Progenitor cell of endocrine pancreas (in vitro differentiated cells): ENCODE data around the gene IZUMO4. TPM values are rescaled to one million over a fixed set of nuclear protein-coding genes. Genes with fewer than 3 reads are reported as not detected.

Source experiments
- DNase-seq: peaks from one replicate; pipeline ENCODE4 v3.0.0; 2021; ENCODE audit warnings: low spot score; ENCODE audit not compliant: unreplicated experiment
- H3K27ac Mint-ChIP-seq: 2 replicates; pipeline ENCODE4 v1.8.0; 2021; ENCODE audit warnings: mild to moderate bottlenecking, moderate library complexity, mixed read lengths
- H3K27me3 Mint-ChIP-seq: 2 replicates; pipeline ENCODE4 v1.8.0; 2021; ENCODE audit warnings: mixed read lengths
- H3K36me3 Mint-ChIP-seq: 2 replicates; pipeline ENCODE4 v1.8.0; 2022; ENCODE audit warnings: mixed read lengths; ENCODE audit not compliant: insufficient read depth
- H3K4me1 Mint-ChIP-seq: 2 replicates; pipeline ENCODE4 v1.8.0; 2021; ENCODE audit warnings: low read depth, mixed read lengths
- H3K4me3 Mint-ChIP-seq: 2 replicates; pipeline ENCODE4 v1.8.0; 2021; ENCODE audit warnings: low read depth, mild to moderate bottlenecking, moderate library complexity, mixed read lengths
- H3K9me3 Mint-ChIP-seq: 2 replicates; pipeline ENCODE4 v1.8.0; 2021; ENCODE audit warnings: low read depth, mixed read lengths
- CTCF ChIP-seq: fragments of 200-600 bp; sonication (generic); IDR thresholded peaks from one replicate; pipeline ENCODE4 v1.5.0; 2021; ENCODE audit warnings: antibody characterized with exemption, mild to moderate bottlenecking; ENCODE audit not compliant: unreplicated experiment
- total RNA-seq: library from RNA; stranded (reverse); gene quantifications from 2 replicates; pipeline ENCODE4 v1.2.1, GENCODE V29; 2021

IZUMO4 gene
- total RNA-seq, 1 donor from 2014 or later, result 16.5 TPM

DNA sequence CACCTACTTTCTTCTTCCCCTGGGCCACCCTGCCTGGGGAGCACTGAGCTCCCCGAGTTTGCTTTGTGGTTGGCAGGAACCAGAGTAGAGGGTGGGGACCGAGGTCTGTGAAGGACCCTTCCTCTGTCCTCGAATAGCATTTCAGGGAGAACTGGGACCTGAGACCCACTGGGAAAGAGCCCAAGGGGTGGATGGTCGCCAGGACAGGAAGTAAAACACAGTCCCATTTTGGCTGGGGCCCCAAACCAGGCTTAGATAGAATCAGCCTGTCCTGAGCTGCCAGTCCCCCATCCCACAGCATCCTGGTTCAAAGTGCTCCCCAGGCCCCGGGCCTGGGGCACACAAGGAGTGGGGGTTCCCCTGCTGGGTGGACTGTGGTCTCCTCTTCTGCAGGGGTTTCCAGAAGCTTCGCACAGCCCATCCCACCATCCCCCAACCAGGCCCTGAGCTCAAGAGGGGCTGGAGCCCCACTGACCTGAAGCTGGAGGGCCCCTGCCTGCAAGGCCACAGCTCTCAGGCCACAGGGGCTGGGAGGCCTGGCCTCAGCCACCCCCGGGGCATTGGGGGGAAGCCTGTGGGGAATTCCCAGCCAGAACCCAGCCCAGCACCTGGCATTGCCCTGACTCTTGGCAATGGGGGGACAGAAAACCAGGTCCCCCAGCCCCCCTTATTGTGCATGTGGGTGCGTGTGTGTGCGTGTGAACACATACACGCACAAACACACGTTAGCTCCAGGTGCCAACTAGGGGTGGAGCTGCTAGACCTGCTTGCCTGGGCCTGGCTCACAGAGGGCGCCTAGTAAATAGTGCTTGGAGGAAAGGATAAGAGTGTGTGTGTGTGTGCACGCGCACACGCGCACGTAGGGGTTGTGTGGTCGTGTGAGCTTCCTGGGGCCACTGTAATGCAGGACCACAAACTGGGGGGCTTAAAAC lies 44.7 kb upstream of the IZUMO4 start:
- Mint-ChIP-seq H3K4me1 (peaks cover 9% of the 10 kb centered on the region), H3K27me3 (no peaks in the 10 kb centered on the region), H3K4me3 (peak overlapping the region; percentile 70), H3K9me3 (no peaks in the 10 kb centered on the region), H3K27ac (peak overlapping the region; percentile 56), H3K36me3 (no peaks in the 10 kb centered on the region)
- TF ChIP-seq CTCF, result no peak
- no peak for DNase-seq

- no peak for DNase-seq
- no peak overlapping the region for H3K4me3 Mint-ChIP-seq
- no peak for TF ChIP-seq CTCF
Observed at GRCh38 chr19:2053601-2054389, 42.9 kb upstream of the IZUMO4 start.

GRCh38 chr19:2054763-2055162 lies 42.0 kb upstream of the IZUMO4 start:
- TF ChIP-seq CTCF, result no peak
- no peak for DNase-seq
- Mint-ChIP-seq H3K9me3 (no peaks in the 10 kb centered on the region), H3K4me1 (peaks cover 10% of the 10 kb centered on the region), H3K4me3 (no peak overlapping the region), H3K36me3 (no peaks in the 10 kb centered on the region), H3K27ac (no peak overlapping the region), H3K27me3 (no peaks in the 10 kb centered on the region)

More at GRCh38 chr19:2053601-2054389, 42.9 kb upstream of the IZUMO4 start:
- no peaks in the 10 kb centered on the region for H3K36me3 Mint-ChIP-seq
- no peaks in the 10 kb centered on the region for H3K9me3 Mint-ChIP-seq
- H3K4me1 Mint-ChIP-seq, result peaks cover 9% of the 10 kb centered on the region
- H3K27me3 Mint-ChIP-seq, result no peaks in the 10 kb centered on the region
- H3K27ac Mint-ChIP-seq, result peak overlapping the region; percentile 45

- DNase-seq, result no peak
- Mint-ChIP-seq H3K4me1 (peaks cover 17% of the 10 kb centered on the region), H3K27ac (no peak overlapping the region), H3K9me3 (no peaks in the 10 kb centered on the region), H3K36me3 (no peaks in the 10 kb centered on the region), H3K4me3 (no peak overlapping the region), H3K27me3 (no peaks in the 10 kb centered on the region)
- no peak for TF ChIP-seq CTCF
Observed at GRCh38 chr19:2055931-2056836, 40.5 kb upstream of the IZUMO4 start.
